SK-N-SH (cell line): ENCODE measurements around the gene DRAP1. TPM values are rescaled to one million over a fixed set of nuclear protein-coding genes. Genes with fewer than 3 reads are reported as not detected.

Experiments
- CTCF ChIA-PET: fragments of 300-600, 350-600 bp; formaldehyde crosslinking; extraction: SDS; loops from one replicate; lab custom pipeline; 2021; lab: Yijun Ruan, JAX
- POLR2A ChIA-PET: fragments of 350-600 bp; sonication (Branson Sonifier 250); formaldehyde crosslinking; extraction: SDS; loops from one replicate; lab custom pipeline; 2020; ENCODE audit warnings: antibody characterized with exemption, inconsistent platforms; lab: Yijun Ruan, JAX
- DNase-seq: peaks from one replicate; pipeline ENCODE4 v3.0.0; 2012
- H2AFZ ChIP-seq: fragments of 200-600 bp; sonication (generic); 2 replicates; pipeline ENCODE4 v1.8.1; 2016; ENCODE audit warnings: antibody characterized with exemption, mild to moderate bottlenecking, low read depth
- H3F3A ChIP-seq: fragments of 200-600 bp; sonication (generic); replicated peaks from 2 replicates; pipeline ENCODE3; 2016; ENCODE audit warnings: antibody characterized with exemption, mild to moderate bottlenecking; ENCODE audit not compliant: insufficient read depth
- H3K27ac ChIP-seq, 2 experiments: fragments of 200-500 bp in 1 of 2; fragments of 200-600 bp in 1 of 2; sonication (Bioruptor generic) in 1 of 2; sonication (generic), shearing (Covaris generic) in 1 of 2; 2 replicates each; pipeline versions ENCODE4 v1.5.1 to v1.6.1; 2014 to 2016; ENCODE audit warnings: low read depth in 2 of 2, inconsistent platforms in 1 of 2, low read length in 1 of 2, mild to moderate bottlenecking in 1 of 2, mixed read lengths in 1 of 2
- H3K27me3 ChIP-seq: fragments of 200-600 bp; sonication (generic), shearing (Covaris generic); 2 replicates; pipeline ENCODE4 v1.6.1; 2016; ENCODE audit warnings: mixed run types; ENCODE audit not compliant: insufficient read depth
- H3K36me3 ChIP-seq, 2 experiments: fragments of 200-500 bp in 1 of 2; fragments of 200-600 bp in 1 of 2; sonication (Bioruptor generic) in 1 of 2; sonication (generic) in 1 of 2; replicated peaks in 1 of 2; 2 replicates each; pipeline versions ENCODE3 to v1.5.1; 2014 to 2016; ENCODE audit warnings: low read length in 1 of 2, mild to moderate bottlenecking in 1 of 2; ENCODE audit not compliant: insufficient read depth in 2 of 2, control insufficient read depth in 1 of 2
- H3K4me1 ChIP-seq, 2 experiments: fragments of 200-500 bp in 1 of 2; fragments of 200-600 bp in 1 of 2; sonication (Bioruptor generic) in 1 of 2; sonication (generic), shearing (Covaris generic) in 1 of 2; 2 replicates each; pipeline versions ENCODE4 v1.5.1 to v1.6.1; 2014 to 2016; ENCODE audit warnings: low read depth in 1 of 2, low read length in 1 of 2, mixed run types in 1 of 2; ENCODE audit not compliant: insufficient read depth in 2 of 2, control insufficient read depth in 1 of 2
- H3K4me2 ChIP-seq: fragments of 200-600 bp; sonication (generic), shearing (Covaris generic); 2 replicates; pipeline ENCODE4 v1.6.1; 2017; ENCODE audit warnings: mixed run types
- H3K4me3 ChIP-seq, 2 experiments: fragments of 200-500 bp in 1 of 2; fragments of 200-600 bp in 1 of 2; sonication (Bioruptor generic) in 1 of 2; sonication (generic), shearing (Covaris generic) in 1 of 2; 2 replicates each; pipeline versions ENCODE4 v1.5.1 to v1.8.1; 2014 to 2016; ENCODE audit warnings: low read depth in 2 of 2, inconsistent platforms in 1 of 2, low read length in 1 of 2, mild to moderate bottlenecking in 1 of 2, mixed read lengths in 1 of 2, moderate library complexity in 1 of 2
- H3K79me2 ChIP-seq: fragments of 200-600 bp; sonication (generic); 2 replicates; pipeline ENCODE4 v1.8.1; 2017; ENCODE audit warnings: mild to moderate bottlenecking; ENCODE audit not compliant: insufficient read depth
- H3K9ac ChIP-seq: fragments of 200-600 bp; sonication (generic); 2 replicates; pipeline ENCODE4 v1.6.1; 2017; ENCODE audit warnings: mixed run types
- H3K9me2 ChIP-seq: fragments of 200-600 bp; sonication (generic); 2 replicates; pipeline ENCODE4 v1.6.1; 2017; ENCODE audit warnings: mixed run types
- H3K9me3 ChIP-seq: fragments of 200-600 bp; sonication (generic); 2 replicates; pipeline ENCODE4 v1.6.1; 2017; ENCODE audit warnings: mixed run types, mild to moderate bottlenecking, moderate library complexity
- H4K20me1 ChIP-seq: fragments of 200-600 bp; sonication (generic); 2 replicates; pipeline ENCODE4 v1.6.1; 2017; ENCODE audit warnings: mild to moderate bottlenecking, mixed run types; ENCODE audit not compliant: insufficient read depth
- CHD2 ChIP-seq: fragments of 150-350 bp; IDR thresholded peaks from 2 replicates; pipeline ENCODE4 v1.6.1; 2018; ENCODE audit warnings: low read length; ENCODE audit not compliant: partially characterized antibody
- ELF1 ChIP-seq: IDR thresholded peaks from 2 replicates; pipeline ENCODE4 v1.4.0; 2012
- EP300 ChIP-seq, 2 experiments: IDR thresholded peaks; 2 replicates each; pipeline versions ENCODE4 v1.4.0 to v1.6.1; 2012; ENCODE audit warnings: borderline replicate concordance in 1 of 2, low read depth in 1 of 2, low read length in 1 of 2
- EZH2phosphoT487 ChIP-seq: fragments of 200-600 bp; sonication (generic); IDR thresholded peaks from 2 replicates; pipeline ENCODE4 v1.6.1; 2017; ENCODE audit warnings: low read depth, mixed run types, mild to moderate bottlenecking, antibody characterized with exemption, moderate library complexity, borderline replicate concordance
- FOSL2 ChIP-seq: IDR thresholded peaks from 2 replicates; pipeline ENCODE4 v1.4.0; 2012; ENCODE audit warnings: low read depth, mild to moderate bottlenecking, moderate library complexity, borderline replicate concordance
- GABPA ChIP-seq: IDR thresholded peaks from 2 replicates; pipeline ENCODE4 v1.4.0; 2012; ENCODE audit warnings: low read depth, mild to moderate bottlenecking
- JUND ChIP-seq: IDR thresholded peaks from 2 replicates; pipeline ENCODE4 v1.4.0; 2012
- MEF2A ChIP-seq: IDR thresholded peaks from 2 replicates; pipeline ENCODE4 v1.4.0; 2012; ENCODE audit warnings: low read depth, borderline replicate concordance
- MXI1 ChIP-seq: IDR thresholded peaks from 2 replicates; pipeline ENCODE4 v1.6.1; 2012; ENCODE audit warnings: mild to moderate bottlenecking, low read depth, low read length, improper control_type of control experiment
- NRF1 ChIP-seq: IDR thresholded peaks from 2 replicates; pipeline ENCODE4 v1.6.1; 2012; ENCODE audit warnings: low read depth, mild to moderate bottlenecking, low read length
- RCOR1 ChIP-seq: fragments of 150-350 bp; IDR thresholded peaks from 2 replicates; pipeline ENCODE4 v1.6.1; 2017; ENCODE audit warnings: antibody characterized with exemption, low read length
- RXRA ChIP-seq: IDR thresholded peaks from 2 replicates; pipeline ENCODE4 v1.4.0; 2012; ENCODE audit warnings: low read depth, mild to moderate bottlenecking, borderline replicate concordance
- SIN3A ChIP-seq: IDR thresholded peaks from 2 replicates; pipeline ENCODE4 v1.6.1; 2012; ENCODE audit warnings: low read depth, mild to moderate bottlenecking, low read length, moderate library complexity, borderline replicate concordance
- TAF1 ChIP-seq: IDR thresholded peaks from 2 replicates; pipeline ENCODE4 v1.6.1; 2012; ENCODE audit warnings: low read depth, mild to moderate bottlenecking, low read length, moderate library complexity, borderline replicate concordance
- TCF12 ChIP-seq: IDR thresholded peaks from 2 replicates; pipeline ENCODE4 v1.4.0; 2012
- TEAD4 ChIP-seq: IDR thresholded peaks from 2 replicates; pipeline ENCODE4 v1.4.0; 2012; ENCODE audit warnings: mild to moderate bottlenecking, borderline replicate concordance; ENCODE audit not compliant: insufficient read depth
- WGBS: methylation state at CpG from one replicate; pipeline ENCODE4 v1.1.6; 2017; ENCODE audit warnings: low lambda C conversion rate; 5-methylcytosine and 5-hydroxymethylcytosine counted together
- polyA plus RNA-seq, 3 experiments: library from polyadenylated mRNA; depleted of rRNA; stranded (reverse); fragments of >200 nt; gene quantifications; 2 replicates each; pipeline ENCODE4 v1.2.3, GENCODE V29; 2012
- TF ChIP-seq, protein P1 (sequence below): IDR thresholded peaks from 2 replicates; pipeline ENCODE4; 2012
- TF ChIP-seq, protein P2 (sequence below): IDR thresholded peaks from 2 replicates; pipeline ENCODE4 v1.4.0; 2012; ENCODE audit warnings: low read depth
- TF ChIP-seq, protein P3 (sequence below): fragments of 150-350 bp; IDR thresholded peaks from 2 replicates; pipeline ENCODE4 v1.6.1; 2017; ENCODE audit warnings: antibody characterized with exemption, low read length, low read depth, borderline replicate concordance
- TF ChIP-seq, protein P4 (sequence below): fragments of 150-350 bp; IDR thresholded peaks from 2 replicates; pipeline ENCODE4 v1.6.1; 2016; ENCODE audit warnings: mild to moderate bottlenecking, low read depth, low read length

Gene DRAP1
- polyA plus RNA-seq, 1 of the 3 experiments (the other 2 are of a cell fraction), result 464 TPM

DNA sequence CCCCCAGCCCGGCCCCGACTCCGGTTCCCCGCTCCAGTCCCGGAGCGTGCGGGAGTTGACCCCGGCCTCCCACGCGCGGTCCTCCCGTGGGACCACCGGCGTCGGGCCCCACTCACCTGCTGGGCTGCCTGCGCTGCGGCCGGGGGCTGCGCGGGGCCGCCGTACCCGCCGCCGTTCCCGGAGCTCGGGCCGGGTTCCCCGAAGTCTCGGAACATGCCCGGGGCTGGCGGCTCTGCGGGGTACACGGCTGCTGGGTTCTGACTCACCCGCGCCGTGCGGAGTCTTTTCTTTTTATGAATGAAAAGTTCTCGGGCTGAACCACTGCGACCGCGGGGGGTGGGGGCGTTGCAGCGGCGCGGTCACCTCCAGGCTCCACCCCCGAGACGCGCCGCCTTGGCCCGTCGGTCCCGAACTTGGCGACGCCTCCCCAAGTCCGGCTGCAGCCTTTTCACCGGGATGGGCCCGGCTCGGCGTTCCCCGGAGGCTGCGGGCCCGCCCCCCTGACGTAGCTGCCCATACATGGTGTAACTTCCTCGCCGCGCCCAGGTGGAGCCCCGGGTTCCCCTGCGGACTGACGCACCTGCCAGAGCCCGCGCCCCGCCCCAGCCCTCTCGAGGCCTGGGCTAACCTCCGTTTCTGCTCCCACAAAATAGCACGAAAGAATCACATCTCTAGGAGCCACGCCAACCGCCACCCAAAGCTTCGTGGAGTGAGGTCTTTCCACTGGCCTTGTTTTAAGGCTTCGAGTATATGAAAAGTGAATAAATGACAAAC, 18.9 kb upstream of the DRAP1 start, which contains the start of gene FOSL1 (continued):
- TF ChIP-seq, protein P1, sequence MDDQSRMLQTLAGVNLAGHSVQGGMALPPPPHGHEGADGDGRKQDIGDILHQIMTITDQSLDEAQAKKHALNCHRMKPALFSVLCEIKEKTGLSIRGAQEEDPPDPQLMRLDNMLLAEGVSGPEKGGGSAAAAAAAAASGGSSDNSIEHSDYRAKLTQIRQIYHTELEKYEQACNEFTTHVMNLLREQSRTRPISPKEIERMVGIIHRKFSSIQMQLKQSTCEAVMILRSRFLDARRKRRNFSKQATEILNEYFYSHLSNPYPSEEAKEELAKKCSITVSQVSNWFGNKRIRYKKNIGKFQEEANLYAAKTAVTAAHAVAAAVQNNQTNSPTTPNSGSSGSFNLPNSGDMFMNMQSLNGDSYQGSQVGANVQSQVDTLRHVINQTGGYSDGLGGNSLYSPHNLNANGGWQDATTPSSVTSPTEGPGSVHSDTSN, result no peak; the same call in none of the 2 replicates

DNA sequence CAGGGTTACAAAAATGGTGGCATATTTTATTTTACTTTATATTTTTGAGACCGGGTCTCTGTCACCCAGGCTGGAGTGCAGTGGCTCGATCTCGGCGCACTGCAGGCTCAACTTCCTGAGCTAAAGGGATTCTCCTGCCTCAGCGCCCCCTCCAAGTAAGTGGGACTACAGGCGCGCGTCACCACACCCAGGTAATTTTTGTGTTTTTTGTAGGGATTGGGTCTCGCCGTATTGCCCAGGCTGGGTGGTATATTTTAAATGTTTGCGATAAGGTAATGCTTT, 18.4 kb upstream of the DRAP1 start:
- peak overlapping the region; percentile 54; the same call in 1 of the 2 replicates for H3K4me2 ChIP-seq
- peaks cover 0 to 44% of the 10 kb centered on the region in 2 experiments; a peak in 3 of 4 replicates for H3K4me1 ChIP-seq
- peaks cover 81% of the 10 kb centered on the region for H3K79me2 ChIP-seq
- TF ChIP-seq FOSL2 (no peak), MXI1 (no peak), RXRA (no peak), GABPA (no peak), TEAD4 (no peak), JUND (no peak), MEF2A (no peak), ELF1 (no peak), EP300 (IDR thresholded peaks at IDR 0.05; ENCODE audit: borderline replicate concordance in 1 of 2, low read depth in 1 of 2, low read length in 1 of 2) (no peak), EZH2phosphoT487 (no peak), TAF1 (no peak), NRF1 (no peak), TCF12 (no peak), SIN3A (no peak), CHD2 (no peak), RCOR1 (no peak)
- TF ChIP-seq, protein P2, sequence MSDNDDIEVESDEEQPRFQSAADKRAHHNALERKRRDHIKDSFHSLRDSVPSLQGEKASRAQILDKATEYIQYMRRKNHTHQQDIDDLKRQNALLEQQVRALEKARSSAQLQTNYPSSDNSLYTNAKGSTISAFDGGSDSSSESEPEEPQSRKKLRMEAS, result no peak
- TF ChIP-seq, protein P3, sequence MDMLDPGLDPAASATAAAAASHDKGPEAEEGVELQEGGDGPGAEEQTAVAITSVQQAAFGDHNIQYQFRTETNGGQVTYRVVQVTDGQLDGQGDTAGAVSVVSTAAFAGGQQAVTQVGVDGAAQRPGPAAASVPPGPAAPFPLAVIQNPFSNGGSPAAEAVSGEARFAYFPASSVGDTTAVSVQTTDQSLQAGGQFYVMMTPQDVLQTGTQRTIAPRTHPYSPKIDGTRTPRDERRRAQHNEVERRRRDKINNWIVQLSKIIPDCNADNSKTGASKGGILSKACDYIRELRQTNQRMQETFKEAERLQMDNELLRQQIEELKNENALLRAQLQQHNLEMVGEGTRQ, result no peak
- TF ChIP-seq, protein P4, sequence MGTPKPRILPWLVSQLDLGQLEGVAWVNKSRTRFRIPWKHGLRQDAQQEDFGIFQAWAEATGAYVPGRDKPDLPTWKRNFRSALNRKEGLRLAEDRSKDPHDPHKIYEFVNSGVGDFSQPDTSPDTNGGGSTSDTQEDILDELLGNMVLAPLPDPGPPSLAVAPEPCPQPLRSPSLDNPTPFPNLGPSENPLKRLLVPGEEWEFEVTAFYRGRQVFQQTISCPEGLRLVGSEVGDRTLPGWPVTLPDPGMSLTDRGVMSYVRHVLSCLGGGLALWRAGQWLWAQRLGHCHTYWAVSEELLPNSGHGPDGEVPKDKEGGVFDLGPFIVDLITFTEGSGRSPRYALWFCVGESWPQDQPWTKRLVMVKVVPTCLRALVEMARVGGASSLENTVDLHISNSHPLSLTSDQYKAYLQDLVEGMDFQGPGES, result no peak
- H3K4me3 ChIP-seq, result no peak overlapping the region; a peak in 1 of 4 replicates
- DNase-seq, result no peak
- peaks cover 32% of the 10 kb centered on the region for H4K20me1 ChIP-seq
- no peak overlapping the region for H2AFZ ChIP-seq
- peaks cover 0 to 26% of the 10 kb centered on the region in 2 experiments for H3K36me3 ChIP-seq
- no peaks in the 10 kb centered on the region for H3K9me2 ChIP-seq
- ChIA-PET POLR2A (interaction anchor here (0.8 to 1.3 kb wide), 2 partner anchors 17 to 23 kb away, joined by 4 to 5 read pairs; partner anchors contain the start of gene C11orf68), CTCF (interaction anchor here (0.6 to 4.6 kb wide), 9 partner anchors 11 to 360 kb away, joined by 3 to 36 read pairs (median 4); partner anchors contain the start of genes CCDC85B, FIBP, KAT5 and MUS81)
- H3K27me3 ChIP-seq, result no peaks in the 10 kb centered on the region
- H3K27ac ChIP-seq, result peak overlapping the region in 1 of 2 experiments; percentile 95; a peak in 2 of 4 replicates
- 97% methylated on average over 11 of the region's 11 CpGs for WGBS
- H3K9me3 ChIP-seq, result no peaks in the 10 kb centered on the region
- peak overlapping the region; percentile 17; the same call in 1 of the 2 replicates for H3K9ac ChIP-seq
- peaks cover 53% of the 10 kb centered on the region for H3F3A ChIP-seq
